Spleen (tissue), 11 donors: ENCODE measurements around the gene TMEM63C. TPM values are rescaled to one million over a fixed set of nuclear protein-coding genes. Genes with fewer than 3 reads are reported as not detected.

Source experiments
- DNase-seq: peaks from one replicate; pipeline ENCODE4 v3.0.0-alpha.2; 2020
- H3K27ac ChIP-seq, 8 donors: fragments of 200-600 bp; sonication (generic) in 7 of 8; 1 replicate in 4 of 8; 2 replicates in 4 of 8; pipeline versions ENCODE4 v1.5.0 to v1.8.0; 2016 to 2021; ENCODE audit warnings: inconsistent platforms in 4 of 8, mild to moderate bottlenecking in 4 of 8, moderate library complexity in 1 of 8
- H3K27me3 ChIP-seq, 7 donors: fragments of 200-600 bp; sonication (generic) in 6 of 7; replicated peaks in 1 of 7; 1 replicate in 4 of 7; 2 replicates in 3 of 7; pipeline versions ENCODE4 v1.5.0 to v1.8.0; 2016 to 2021; ENCODE audit warnings: inconsistent platforms in 3 of 7, mild to moderate bottlenecking in 1 of 7
- H3K36me3 ChIP-seq, 6 donors: fragments of 200-600 bp; sonication (generic) in 5 of 6; 1 replicate in 4 of 6; 2 replicates in 2 of 6; pipeline versions ENCODE4 v1.5.0 to v1.8.0; 2016 to 2021; ENCODE audit warnings: inconsistent platforms in 2 of 6
- H3K4me1 ChIP-seq, 6 donors: fragments of 200-600 bp; sonication (generic) in 5 of 6; 1 replicate in 3 of 6; 2 replicates in 3 of 6; pipeline versions ENCODE4 v1.5.0 to v1.8.0; 2016 to 2021; ENCODE audit warnings: inconsistent platforms in 3 of 6
- H3K4me3 ChIP-seq, 8 donors: fragments of 200-600 bp; sonication (generic) in 7 of 8; 1 replicate in 4 of 8; 2 replicates in 4 of 8; pipeline versions ENCODE4 v1.5.0 to v1.8.0; 2016 to 2021; ENCODE audit warnings: inconsistent platforms in 4 of 8, mild to moderate bottlenecking in 4 of 8, moderate library complexity in 2 of 8
- H3K9me3 ChIP-seq, 8 donors: fragments of 200-600 bp; sonication (generic) in 7 of 8; 1 replicate in 4 of 8; 2 replicates in 4 of 8; pipeline versions ENCODE4 v1.5.0 to v1.8.0; 2016 to 2021; ENCODE audit warnings: inconsistent platforms in 4 of 8
- CTCF ChIP-seq, 11 experiments: fragments of 200-600 bp in 7 of 11; fragments of 450-650 bp in 4 of 11; sonication (generic) in 4 of 11; IDR thresholded peaks in 8 of 11; conservative IDR thresholded peaks in 3 of 11; 1 replicate in 7 of 11; 2 replicates in 4 of 11; pipeline versions ENCODE4 v1.4.0 to v1.8.0; 2016 to 2021; ENCODE audit warnings: antibody characterized with exemption in 11 of 11, inconsistent platforms in 4 of 11, mild to moderate bottlenecking in 1 of 11
- POLR2A ChIP-seq, 3 donors: fragments of 450-650 bp; IDR thresholded peaks; one replicate each; pipeline ENCODE4 v1.5.1; 2017; ENCODE audit warnings: antibody characterized with exemption in 3 of 3, mild to moderate bottlenecking in 1 of 3
- POLR2AphosphoS5 ChIP-seq, 3 donors: sonication (generic); formaldehyde crosslinking; IDR thresholded peaks; one replicate each; pipeline ENCODE4 v1.5.1; 2017; ENCODE audit warnings: antibody characterized with exemption in 3 of 3
- WGBS, 5 donors: extraction: QIAGEN DNeasy Blood & Tissue Kit in 3 of 5; methylation state at CpG; one replicate each; pipeline versions ENCODE4 v1.1.5 to v1.1.7; 2013 to 2018; 5-methylcytosine and 5-hydroxymethylcytosine counted together
- intact Hi-C: fragments of 100-400 bp; cut with DNase I; formaldehyde crosslinking; loops from one replicate; pipeline ENCODE4 v1.15.0; 2023; ENCODE audit warnings: low total_unique reads
- polyA plus RNA-seq, 3 donors: library from polyadenylated mRNA; stranded (reverse); fragments of 200-250 nt; gene quantifications; one replicate each; pipeline ENCODE4 v1.2.1, GENCODE V29; 2013
- total RNA-seq, 7 donors: library from RNA; depleted of rRNA in 3 of 7; stranded (reverse); fragments of >200 nt in 3 of 7; fragmentation: NEBNext Ultra II Directional in 4 of 7; extraction: Animal tissue kit (Norgen Biotek cat#: 25700) in 4 of 7; gene quantifications; one replicate each; pipeline versions ENCODE4 v1.1.0 to v1.2.1, GENCODE V29; 2016 to 2021
- donor health status: healthy with polysubstance abuse.
- donor health status: DM: no; HTN: no; CAD: no; lungs with moderate emphysema.
- donor health status: DM: no; HTN: no; CAD: no.
- donor health status: Bipolar disorder and iron deficiency.
- donor health status: healthy.
- donor health status: DM: no; HTN: no; CAD: no.
- donor health status: DM: yes; HTN: yes; CAD: no.

Gene TMEM63C
- total and polyA plus RNA-seq, 10 donors, result 0.20 to 13.4 (median 7.1) TPM

- peaks cover 0 to 21% (median 0%) of the 10 kb centered on the region in 7 donors for H3K27me3 ChIP-seq
- no peaks in the 10 kb centered on the region for H3K36me3 ChIP-seq
- no peaks in the 10 kb centered on the region for H3K4me1 ChIP-seq
- TF ChIP-seq CTCF (IDR thresholded peaks at IDR 0.05 in 8 of 11, conservative IDR thresholded peaks at IDR 0.05 in 3 of 11) (no peak), POLR2A (IDR thresholded peaks at IDR 0.05) (no peak), POLR2AphosphoS5 (IDR thresholded peaks at IDR 0.05) (no peak)
- no peak overlapping the region for H3K27ac ChIP-seq
- intact Hi-C loops, result no loop called here
- 47 to 72% (median 55%) methylated on average over 2 of the region's 2 CpGs for WGBS, 5 donors
- no peak for DNase-seq
- H3K9me3 ChIP-seq, result no peaks in the 10 kb centered on the region
- no peak overlapping the region for H3K4me3 ChIP-seq
Observed at GRCh38 chr14:77206877-77207389, 25.3 kb downstream of the TMEM63C start.

- TF ChIP-seq CTCF (IDR thresholded peaks at IDR 0.05 in 8 of 11, conservative IDR thresholded peaks at IDR 0.05 in 3 of 11) (no peak), POLR2AphosphoS5 (IDR thresholded peaks at IDR 0.05) (no peak), POLR2A (IDR thresholded peaks at IDR 0.05) (no peak)
- H3K27ac ChIP-seq, result no peak overlapping the region
- H3K4me1 ChIP-seq, result no peaks in the 10 kb centered on the region
- DNase-seq, result peak; percentile 82
- no peaks in the 10 kb centered on the region for H3K36me3 ChIP-seq
- peaks cover 0 to 22% (median 0%) of the 10 kb centered on the region in 7 donors for H3K27me3 ChIP-seq
- no peaks in the 10 kb centered on the region for H3K9me3 ChIP-seq
- 28 to 40% (median 37%) methylated on average over 7 to 10 of the region's 10 CpGs for WGBS, 5 donors
- intact Hi-C loops, result no loop called here
- no peak overlapping the region for H3K4me3 ChIP-seq
Observed at GRCh38 chr14:77208291-77208978, 26.8 kb downstream of the TMEM63C start.

GRCh38 chr14:77208979-77209318 lies 27.4 kb downstream of the TMEM63C start:
- no peak for TF ChIP-seq POLR2A (IDR thresholded peaks at IDR 0.05)
- no peak for TF ChIP-seq POLR2AphosphoS5 (IDR thresholded peaks at IDR 0.05)
- TF ChIP-seq CTCF (IDR thresholded peaks at IDR 0.05 in 8 of 11, conservative IDR thresholded peaks at IDR 0.05 in 3 of 11), result no peak

GRCh38 chr14:77212097-77212870 lies 30.7 kb downstream of the TMEM63C start:
- DNase-seq, result no peak
- no peak overlapping the region for H3K27ac ChIP-seq
- no peak overlapping the region for H3K4me3 ChIP-seq
- no peaks in the 10 kb centered on the region for H3K9me3 ChIP-seq
- H3K4me1 ChIP-seq, result no peaks in the 10 kb centered on the region
- intact Hi-C loops, result no loop called here
- WGBS, 5 donors, result 86 to 95% (median 87%) methylated on average over 4 of the region's 4 CpGs
- no peaks in the 10 kb centered on the region for H3K36me3 ChIP-seq
- TF ChIP-seq POLR2A (IDR thresholded peaks at IDR 0.05) (no peak), CTCF (IDR thresholded peaks at IDR 0.05 in 8 of 11, conservative IDR thresholded peaks at IDR 0.05 in 3 of 11) (no peak), POLR2AphosphoS5 (IDR thresholded peaks at IDR 0.05) (no peak)
- H3K27me3 ChIP-seq, result peaks cover 0 to 28% (median 0%) of the 10 kb centered on the region in 7 donors

More at GRCh38 chr14:77208979-77209318, 27.4 kb downstream of the TMEM63C start:
- Histone ChIP-seq H3K27me3 (peaks cover 0 to 20% (median 0%) of the 10 kb centered on the region in 7 donors), H3K36me3 (no peaks in the 10 kb centered on the region), H3K4me1 (no peaks in the 10 kb centered on the region), H3K27ac (no peak overlapping the region), H3K9me3 (no peaks in the 10 kb centered on the region), H3K4me3 (no peak overlapping the region)
- intact Hi-C loops, result no loop called here
- WGBS, 5 donors, result 40 to 54% (median 40%) methylated on average over 5 of the region's 5 CpGs
- DNase-seq, result no peak
